ENCODE results near the gene SCD5. TPM values are rescaled to one million over a fixed set of nuclear protein-coding genes. Genes with fewer than 3 reads are reported as not detected.

Gene SCD5
- total RNA-seq, 2 experiments from 2014 or later: 0.12 to 0.35 TPM

DNA sequence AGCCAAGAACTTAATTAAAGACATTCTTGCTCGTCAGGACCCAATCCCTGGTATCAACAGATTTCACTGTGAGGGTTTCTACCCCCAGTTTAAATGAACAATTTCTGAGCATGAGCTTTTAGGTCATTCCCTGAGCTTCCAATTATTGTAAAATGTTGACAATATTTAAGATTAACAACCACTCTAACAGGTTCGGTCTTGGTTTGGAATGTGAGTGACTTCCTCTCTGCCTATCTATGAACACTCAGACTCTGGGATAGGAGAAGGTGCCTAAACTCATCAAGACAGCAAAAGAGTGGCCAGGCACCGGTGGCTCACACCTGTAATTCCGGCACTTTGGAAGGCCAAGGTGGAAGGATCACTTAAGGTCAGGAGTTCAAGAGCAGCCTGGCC is 153.9 kb downstream of the SCD5 start:
- H3K36me3 Mint-ChIP-seq (ENCODE audit: low read depth): no peaks in the 10 kb centered on the region
- H3K27ac Mint-ChIP-seq: no peak overlapping the region
- no peaks in the 10 kb centered on the region for H3K9me3 Mint-ChIP-seq
- no peak for DNase-seq
- H3K27me3 Mint-ChIP-seq (ENCODE audit: low read depth): peaks cover 5% of the 10 kb centered on the region
- CTCF ChIA-PET: no interaction called here
- no peak overlapping the region for H3K4me3 Mint-ChIP-seq
- H3K4me1 Mint-ChIP-seq (ENCODE audit: low read depth): no peaks in the 10 kb centered on the region
- intact Hi-C loops (cut with micrococcal nuclease): no loop called here

DNA sequence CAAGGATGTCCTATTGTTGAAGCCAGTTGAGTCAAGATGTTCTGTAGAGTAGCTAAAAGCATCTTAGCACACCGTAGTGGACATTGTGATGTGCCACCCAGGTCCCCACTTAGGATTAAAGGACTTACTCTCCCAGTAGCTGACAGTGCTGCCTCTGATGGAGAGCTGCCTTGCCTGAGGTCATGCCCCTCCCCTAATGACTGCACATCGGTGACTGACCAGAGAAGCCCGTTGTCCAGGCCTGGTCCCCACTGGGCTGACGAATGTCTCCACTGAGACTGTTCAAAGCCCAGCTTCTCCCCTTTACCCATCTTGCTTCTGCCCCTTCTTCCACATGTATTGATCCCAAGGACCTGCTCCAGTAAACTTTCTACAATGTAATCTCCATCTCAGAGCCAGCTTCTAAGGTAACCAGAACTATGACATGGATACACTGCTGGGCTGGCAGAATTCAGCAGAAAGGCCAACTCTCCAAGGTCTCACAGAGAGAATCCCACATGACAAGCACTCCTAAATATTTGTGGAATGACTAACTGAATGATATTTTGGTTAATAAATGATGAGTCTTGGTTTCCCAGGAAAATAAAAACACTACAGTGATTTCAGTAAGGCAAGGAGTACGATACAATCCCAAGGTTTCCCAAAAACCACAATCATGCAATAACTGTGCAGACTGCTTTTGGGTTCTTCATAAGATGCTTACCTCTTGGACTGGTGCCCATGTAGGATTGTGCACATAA is 154.4 kb downstream of the SCD5 start:
- CTCF ChIA-PET: no interaction called here
- intact Hi-C loops (cut with micrococcal nuclease): no loop called here
- Mint-ChIP-seq H3K4me3 (no peak overlapping the region), H3K36me3 (ENCODE audit: low read depth) (no peaks in the 10 kb centered on the region), H3K4me1 (ENCODE audit: low read depth) (no peaks in the 10 kb centered on the region), H3K27me3 (ENCODE audit: low read depth) (peaks cover 8% of the 10 kb centered on the region), H3K27ac (no peak overlapping the region), H3K9me3 (no peaks in the 10 kb centered on the region)
- no peak for DNase-seq

DNA sequence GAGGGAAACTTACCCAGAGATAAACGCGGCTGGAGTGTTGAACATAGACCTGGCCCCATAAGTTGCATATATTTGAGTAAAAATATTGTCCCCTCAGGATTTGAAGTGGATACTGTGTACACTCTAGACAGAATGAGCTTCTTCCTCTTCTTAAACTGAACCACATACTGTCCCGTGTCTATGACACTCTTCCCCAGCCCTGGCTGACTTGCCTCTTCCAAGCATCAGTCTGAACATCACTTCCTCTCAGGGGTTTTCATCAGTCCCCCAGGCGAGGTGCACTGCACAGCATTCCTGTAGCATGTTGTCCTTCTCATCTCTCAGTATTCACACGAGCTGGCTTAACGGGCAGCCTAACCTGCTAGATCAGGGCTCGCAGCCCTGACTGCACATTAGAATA is 156.3 kb downstream of the SCD5 start:
- Mint-ChIP-seq H3K36me3 (ENCODE audit: low read depth) (no peaks in the 10 kb centered on the region), H3K27ac (no peak overlapping the region), H3K4me3 (no peak overlapping the region), H3K9me3 (no peaks in the 10 kb centered on the region), H3K4me1 (ENCODE audit: low read depth) (no peaks in the 10 kb centered on the region), H3K27me3 (ENCODE audit: low read depth) (peaks cover 3% of the 10 kb centered on the region)
- DNase-seq: no peak
- intact Hi-C loops (cut with micrococcal nuclease): no loop called here
- CTCF ChIA-PET: no interaction called here

DNA sequence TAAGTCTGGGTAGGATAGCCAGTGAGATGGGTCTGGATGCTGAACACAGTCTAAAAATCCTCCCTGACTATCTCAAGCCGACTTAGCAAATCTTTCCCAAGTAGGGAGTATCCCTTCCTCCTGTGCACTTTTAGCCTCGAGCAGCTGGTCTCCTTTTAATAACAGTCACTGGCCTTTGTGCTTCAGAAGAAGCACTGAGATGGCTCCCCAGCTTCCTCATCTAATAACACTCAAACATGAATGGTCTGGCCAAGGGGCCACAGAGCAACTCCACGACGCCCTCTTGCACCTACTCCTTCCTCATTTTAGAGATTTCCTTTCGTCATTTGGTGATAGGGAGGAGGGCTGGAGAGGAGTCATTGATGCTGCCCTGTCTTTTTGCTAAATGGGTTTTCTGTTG is 158.1 kb downstream of the SCD5 start:
- CTCF ChIA-PET: no interaction called here
- peaks cover 3% of the 10 kb centered on the region for H3K27me3 Mint-ChIP-seq (ENCODE audit: low read depth)
- intact Hi-C loops (cut with micrococcal nuclease): no loop called here

DNA sequence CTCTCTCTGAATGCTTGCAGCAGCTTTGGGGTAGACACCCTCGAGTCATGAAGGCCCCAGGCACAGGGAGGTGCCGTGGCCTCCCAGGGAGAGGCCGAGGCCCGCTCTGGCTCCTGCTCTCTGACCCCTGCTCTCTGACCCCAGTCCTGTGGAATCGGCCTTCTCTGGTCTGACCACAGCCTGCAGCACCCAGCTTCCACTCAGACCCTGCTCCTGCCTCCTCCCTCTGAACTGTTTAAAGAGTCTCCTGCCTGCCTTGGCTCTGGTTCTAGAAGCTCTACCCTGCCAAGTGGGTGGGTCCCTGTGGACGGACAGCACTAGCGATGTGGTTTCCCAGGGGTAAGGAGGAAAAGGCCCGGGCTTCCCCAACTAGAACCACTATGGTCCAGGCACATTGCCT is 158.6 kb downstream of the SCD5 start:
- DNase-seq: no peak
- Mint-ChIP-seq H3K9me3 (no peaks in the 10 kb centered on the region), H3K4me1 (ENCODE audit: low read depth) (no peaks in the 10 kb centered on the region), H3K27me3 (ENCODE audit: low read depth) (peaks cover 3% of the 10 kb centered on the region), H3K27ac (no peak overlapping the region), H3K36me3 (ENCODE audit: low read depth) (no peaks in the 10 kb centered on the region), H3K4me3 (no peak overlapping the region)
- CTCF ChIA-PET: no interaction called here
- intact Hi-C loops (cut with micrococcal nuclease): no loop called here

More for the DNA sequence above, 158.1 kb downstream of the SCD5 start:
- no peaks in the 10 kb centered on the region for H3K9me3 Mint-ChIP-seq
- no peak overlapping the region for H3K27ac Mint-ChIP-seq
- H3K4me1 Mint-ChIP-seq (ENCODE audit: low read depth): no peaks in the 10 kb centered on the region
- H3K4me3 Mint-ChIP-seq: no peak overlapping the region
- H3K36me3 Mint-ChIP-seq (ENCODE audit: low read depth): no peaks in the 10 kb centered on the region
- no peak for DNase-seq

DNA sequence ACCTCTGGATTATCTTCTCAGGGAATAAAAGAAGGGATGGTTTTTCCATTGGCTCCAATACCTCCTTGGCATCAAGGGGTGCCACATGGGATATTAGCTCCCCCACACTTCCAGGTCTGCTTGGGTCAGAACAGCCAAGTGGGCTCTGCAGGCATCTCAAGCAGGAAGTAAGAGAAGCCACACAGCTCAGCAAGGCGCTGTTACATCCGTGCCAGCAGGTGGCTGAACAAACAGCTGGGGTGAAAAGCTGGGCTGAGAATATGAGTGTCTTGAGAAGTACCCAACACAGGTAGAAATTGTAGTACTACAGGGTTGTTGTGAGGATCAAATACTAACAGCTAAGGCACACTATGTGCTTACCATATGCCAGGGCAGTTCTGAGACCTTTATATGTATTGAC is 160.1 kb downstream of the SCD5 start:
- no peak overlapping the region for H3K4me3 Mint-ChIP-seq
- no peaks in the 10 kb centered on the region for H3K36me3 Mint-ChIP-seq (ENCODE audit: low read depth)
- no peaks in the 10 kb centered on the region for H3K9me3 Mint-ChIP-seq
- H3K27me3 Mint-ChIP-seq (ENCODE audit: low read depth): peaks cover 3% of the 10 kb centered on the region
- CTCF ChIA-PET: no interaction called here
- no peak for DNase-seq
- H3K27ac Mint-ChIP-seq: no peak overlapping the region
- intact Hi-C loops (cut with micrococcal nuclease): no loop called here
- H3K4me1 Mint-ChIP-seq (ENCODE audit: low read depth): no peaks in the 10 kb centered on the region

DNA sequence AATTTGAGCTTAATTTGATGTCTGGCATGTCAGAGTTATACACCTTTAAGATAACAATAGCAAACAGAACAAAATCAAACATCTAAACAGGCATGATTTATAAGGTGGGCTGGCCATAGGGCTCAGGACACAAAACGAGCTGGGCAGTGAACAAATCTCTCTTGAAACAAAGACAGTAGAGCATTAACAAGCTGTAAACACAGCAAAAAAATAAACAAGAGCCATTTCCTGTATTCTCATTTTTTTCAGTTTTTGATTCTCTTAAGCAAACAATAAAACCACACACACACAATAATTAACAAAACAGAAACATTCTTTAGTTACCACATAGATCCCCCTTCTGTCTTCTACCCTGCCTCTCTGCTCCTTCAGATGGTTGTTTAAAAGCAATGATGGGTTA is 168.5 kb downstream of the SCD5 start:
- Mint-ChIP-seq H3K4me3 (no peak overlapping the region), H3K4me1 (ENCODE audit: low read depth) (no peaks in the 10 kb centered on the region)

DNA sequence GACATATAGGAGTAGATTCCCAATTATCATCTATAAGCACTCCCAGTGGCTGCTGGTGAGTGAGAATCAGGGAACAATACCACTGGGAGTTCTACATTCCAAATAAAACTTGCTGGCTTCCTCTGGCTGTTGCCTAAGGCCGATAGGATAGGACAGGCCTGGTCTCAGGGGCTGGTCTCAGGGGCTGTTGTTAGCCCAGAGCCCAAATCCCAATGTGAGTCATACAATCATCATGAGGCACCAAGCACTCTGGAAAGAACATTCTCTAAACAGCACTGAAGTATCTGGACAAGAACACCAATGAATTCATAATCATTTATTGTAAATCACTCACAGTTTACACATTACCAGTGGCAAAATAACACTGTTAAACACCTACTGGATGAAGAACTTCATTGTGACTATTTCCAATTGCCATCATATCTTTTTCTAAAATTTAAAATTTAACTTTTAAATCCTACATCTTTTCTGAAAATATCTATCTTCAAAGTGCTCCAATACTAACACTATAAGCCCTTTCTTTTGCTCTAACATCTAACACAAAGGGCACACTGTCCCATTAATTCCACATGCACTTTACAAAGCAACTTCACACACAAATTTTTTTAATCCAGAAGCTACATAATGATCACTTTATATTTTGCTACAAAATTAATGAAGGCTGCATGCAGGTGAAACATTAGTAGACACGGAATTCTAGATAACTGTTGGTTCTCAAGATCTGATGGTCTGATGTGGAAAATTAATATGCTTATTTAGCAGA is 169.2 kb downstream of the SCD5 start:
- no peak overlapping the region for H3K27ac Mint-ChIP-seq
- no peak for DNase-seq
- H3K9me3 Mint-ChIP-seq: peaks cover 4% of the 10 kb centered on the region
- CTCF ChIA-PET: no interaction called here
- peaks cover 3% of the 10 kb centered on the region for H3K27me3 Mint-ChIP-seq (ENCODE audit: low read depth)
- H3K4me1 Mint-ChIP-seq (ENCODE audit: low read depth): no peaks in the 10 kb centered on the region
- intact Hi-C loops (cut with micrococcal nuclease): no loop called here
- H3K4me3 Mint-ChIP-seq: no peak overlapping the region
- H3K36me3 Mint-ChIP-seq (ENCODE audit: low read depth): no peaks in the 10 kb centered on the region

More for the DNA sequence above, 168.5 kb downstream of the SCD5 start:
- intact Hi-C loops (cut with micrococcal nuclease): no loop called here
- CTCF ChIA-PET: no interaction called here
- H3K36me3 Mint-ChIP-seq (ENCODE audit: low read depth): no peaks in the 10 kb centered on the region
- DNase-seq: no peak
- peaks cover 4% of the 10 kb centered on the region for H3K9me3 Mint-ChIP-seq
- H3K27me3 Mint-ChIP-seq (ENCODE audit: low read depth): peaks cover 3% of the 10 kb centered on the region
- no peak overlapping the region for H3K27ac Mint-ChIP-seq

DNA sequence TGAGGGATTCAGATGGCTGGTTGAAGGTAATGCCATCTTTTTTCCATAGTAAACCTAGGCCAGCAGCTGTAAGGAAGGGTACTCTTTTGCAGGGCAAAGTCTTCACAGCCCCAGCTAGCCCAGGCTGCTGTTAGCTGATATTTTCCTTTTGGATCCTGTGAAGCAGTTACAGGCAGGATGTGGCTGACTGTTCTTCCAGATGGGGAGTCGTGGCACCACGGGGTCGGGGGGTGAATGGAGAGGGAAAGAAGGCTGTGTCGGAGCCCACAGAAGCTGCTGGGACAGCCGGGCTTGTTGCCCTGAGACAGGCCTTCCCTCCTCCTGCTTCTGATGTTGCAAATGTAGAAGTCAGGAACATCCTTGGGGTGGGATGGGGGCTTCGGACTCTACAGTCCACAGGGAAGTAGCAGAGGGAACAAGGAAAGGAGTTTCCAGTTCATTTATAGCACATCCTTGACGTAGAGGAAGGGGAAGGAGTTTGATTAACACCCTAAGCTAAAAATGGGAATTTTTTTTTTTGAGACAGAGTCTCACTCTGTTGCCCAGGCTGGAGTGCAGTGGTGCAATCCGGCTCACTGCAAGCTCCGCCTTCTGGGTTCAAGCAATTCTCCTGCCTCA is 172.2 kb downstream of the SCD5 start:
- no peak for DNase-seq
- Mint-ChIP-seq H3K36me3 (ENCODE audit: low read depth) (no peaks in the 10 kb centered on the region), H3K9me3 (no peaks in the 10 kb centered on the region), H3K4me3 (no peak overlapping the region), H3K4me1 (ENCODE audit: low read depth) (no peaks in the 10 kb centered on the region), H3K27ac (no peak overlapping the region), H3K27me3 (ENCODE audit: low read depth) (no peaks in the 10 kb centered on the region)
- CTCF ChIA-PET: no interaction called here
- intact Hi-C loops (cut with micrococcal nuclease): no loop called here

DNA sequence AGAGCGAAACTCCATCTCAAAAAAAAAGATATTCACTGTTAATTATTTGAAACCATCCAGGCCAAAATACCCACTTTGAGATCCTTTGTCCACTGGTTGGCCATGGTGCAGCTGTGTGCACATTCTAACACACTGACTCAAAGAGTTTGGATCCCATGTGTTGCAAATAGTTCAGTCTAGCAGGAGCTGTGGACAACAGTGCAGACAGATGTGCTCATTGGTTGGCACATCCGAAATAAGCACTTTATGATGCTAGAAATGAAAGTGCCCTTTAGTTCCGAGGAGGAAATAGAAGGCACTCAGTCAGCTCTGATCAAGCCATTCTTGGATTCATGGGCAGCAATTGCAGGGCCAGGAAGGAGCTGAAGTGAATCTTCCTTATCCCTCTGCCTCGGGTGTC is 173.8 kb downstream of the SCD5 start:
- no peaks in the 10 kb centered on the region for H3K27me3 Mint-ChIP-seq (ENCODE audit: low read depth)
- no peak for DNase-seq
- H3K27ac Mint-ChIP-seq: no peak overlapping the region
- CTCF ChIA-PET: interaction anchor here (1.0 kb wide), 1 partner anchor 114 kb away, joined by 4 read pairs; no protein-coding TSS in a partner anchor
- no peaks in the 10 kb centered on the region for H3K4me1 Mint-ChIP-seq (ENCODE audit: low read depth)
- H3K9me3 Mint-ChIP-seq: no peaks in the 10 kb centered on the region
- no peaks in the 10 kb centered on the region for H3K36me3 Mint-ChIP-seq (ENCODE audit: low read depth)
- intact Hi-C loops (cut with micrococcal nuclease): no loop called here
- no peak overlapping the region for H3K4me3 Mint-ChIP-seq

DNA sequence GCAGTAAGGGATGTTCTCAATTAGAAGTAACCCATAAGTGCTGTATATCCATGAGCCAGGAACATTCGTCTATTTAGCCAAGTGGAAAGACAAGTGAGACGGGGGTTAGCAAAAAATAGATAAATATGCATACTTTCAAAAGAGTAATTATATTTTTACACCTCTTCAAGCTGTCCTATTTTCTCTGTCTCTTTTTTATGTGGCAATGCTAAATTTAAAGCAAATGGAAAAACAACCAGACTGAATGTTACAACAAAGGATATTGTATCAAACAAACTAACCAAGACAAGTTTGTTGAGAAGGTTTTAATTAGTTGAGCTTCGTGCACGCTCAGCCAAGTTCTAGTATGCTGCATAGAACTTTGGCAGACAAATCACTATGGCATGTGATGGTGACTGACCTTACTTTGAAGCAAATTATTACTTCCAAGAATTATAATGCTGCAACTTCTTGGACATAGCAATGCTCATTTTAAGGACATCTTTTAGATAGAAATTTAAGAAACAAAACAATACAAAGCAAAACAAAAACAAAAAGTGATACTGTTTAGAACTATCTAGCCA is 175.4 kb downstream of the SCD5 start:
- H3K36me3 Mint-ChIP-seq (ENCODE audit: low read depth): no peaks in the 10 kb centered on the region
- H3K27me3 Mint-ChIP-seq (ENCODE audit: low read depth): no peaks in the 10 kb centered on the region
- H3K4me1 Mint-ChIP-seq (ENCODE audit: low read depth): no peaks in the 10 kb centered on the region
- intact Hi-C loops (cut with micrococcal nuclease): no loop called here
- H3K27ac Mint-ChIP-seq: no peak overlapping the region
- CTCF ChIA-PET: no interaction called here
- H3K9me3 Mint-ChIP-seq: no peaks in the 10 kb centered on the region
- H3K4me3 Mint-ChIP-seq: no peak overlapping the region
- no peak for DNase-seq

DNA sequence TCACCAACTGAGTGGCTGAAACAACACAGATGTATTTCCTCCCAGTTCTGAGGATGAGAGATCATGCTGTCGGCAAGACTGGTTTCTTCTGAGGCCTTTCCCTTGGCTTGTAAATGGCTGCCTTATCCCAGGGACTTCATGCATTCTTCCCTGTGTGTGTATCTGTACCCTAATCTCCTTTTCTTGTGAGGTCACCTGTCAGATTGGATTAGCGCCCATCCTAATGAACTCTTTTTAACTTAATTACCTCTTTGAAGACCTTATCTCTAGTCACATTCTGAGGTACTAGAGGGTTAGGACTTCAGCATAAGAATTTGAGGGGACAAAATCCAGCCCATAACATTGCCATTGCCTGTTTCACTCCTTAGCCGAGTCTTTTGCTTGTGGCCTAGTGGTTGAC is 177.3 kb downstream of the SCD5 start:
- no peak for DNase-seq
- CTCF ChIA-PET: no interaction called here
- H3K36me3 Mint-ChIP-seq (ENCODE audit: low read depth): no peaks in the 10 kb centered on the region
- intact Hi-C loops (cut with micrococcal nuclease): no loop called here
- no peaks in the 10 kb centered on the region for H3K27me3 Mint-ChIP-seq (ENCODE audit: low read depth)
- H3K4me3 Mint-ChIP-seq: no peak overlapping the region
- H3K27ac Mint-ChIP-seq: no peak overlapping the region
- H3K4me1 Mint-ChIP-seq (ENCODE audit: low read depth): no peaks in the 10 kb centered on the region
- H3K9me3 Mint-ChIP-seq: no peaks in the 10 kb centered on the region

All from activated naive CD4-positive, alpha-beta T cell treated with anti-CD3 and anti-CD28 coated beads for 36 hours (primary cell).